ENCODE data around the gene BMPR1B. TPM values are rescaled to one million over a fixed set of nuclear protein-coding genes. Genes with fewer than 3 reads are reported as not detected.
A peak's percentile ranks its signal among the peaks of the same experiment; 100 is the strongest.
"Not testable (repeated sequence)": the region's sequence is repeated elsewhere in the genome, so short reads cannot be mapped to it uniquely, and the experiment has no call there.

The BMPR1B gene
- total RNA-seq, 1 donor from 2014 or later, result 42.5 TPM

- DNase-seq, result peak; percentile 81
Measured at GRCh38 chr4:95091272-95091671, 333.5 kb downstream of the BMPR1B start.

- peak; percentile 53 for DNase-seq
Measured at GRCh38 chr4:95092766-95093165, 335.0 kb downstream of the BMPR1B start.

GRCh38 chr4:95093460-95093859 is 335.7 kb downstream of the BMPR1B start:
- DNase-seq, result no peak

- DNase-seq, result no peak
Measured at GRCh38 chr4:95093936-95094929, 336.5 kb downstream of the BMPR1B start.

GRCh38 chr4:95095348-95095974 is 337.7 kb downstream of the BMPR1B start:
- peak; percentile 81 for DNase-seq

- DNase-seq, result no peak
Measured at GRCh38 chr4:95102162-95102790, 344.5 kb downstream of the BMPR1B start.

GRCh38 chr4:95105112-95105511 is 347.4 kb downstream of the BMPR1B start:
- no peak for DNase-seq

- DNase-seq, result no peak
Measured at GRCh38 chr4:95105983-95106382, 348.2 kb downstream of the BMPR1B start.

- no peak for DNase-seq
Measured at GRCh38 chr4:95106408-95106928, 348.7 kb downstream of the BMPR1B start.

GRCh38 chr4:95107004-95107403 is 349.2 kb downstream of the BMPR1B start:
- DNase-seq, result no peak

- no peak for DNase-seq
Measured at GRCh38 chr4:95107635-95108034, 349.9 kb downstream of the BMPR1B start.

- DNase-seq, result no peak
Measured at GRCh38 chr4:95108883-95109421, 351.2 kb downstream of the BMPR1B start.

- DNase-seq, result no peak
Measured at GRCh38 chr4:95114521-95114920, 356.8 kb downstream of the BMPR1B start.

GRCh38 chr4:95118497-95118896 is 360.7 kb downstream of the BMPR1B start:
- DNase-seq, result no peak

- DNase-seq, result no peak
Measured at GRCh38 chr4:95120456-95120855, 362.7 kb downstream of the BMPR1B start.

- no peak for DNase-seq
Measured at GRCh38 chr4:95122001-95122400, 364.2 kb downstream of the BMPR1B start.

- peak; percentile 75 for DNase-seq
Measured at GRCh38 chr4:95124906-95125504, 367.2 kb downstream of the BMPR1B start.

- no peak for DNase-seq
Measured at GRCh38 chr4:95129031-95129430, 371.3 kb downstream of the BMPR1B start.

- peak; percentile 74 for DNase-seq
Measured at GRCh38 chr4:95129821-95130311, 372.1 kb downstream of the BMPR1B start.

- DNase-seq, result not testable (repeated sequence)
Measured at GRCh38 chr4:95134016-95134415, 376.3 kb downstream of the BMPR1B start.

GRCh38 chr4:95139424-95139823 is 381.7 kb downstream of the BMPR1B start:
- DNase-seq, result not testable (repeated sequence)

GRCh38 chr4:95141361-95141760 is 383.6 kb downstream of the BMPR1B start:
- DNase-seq, result peak; percentile 30
